HepG2 (cell line): ENCODE data around the gene LCAT. TPM values are rescaled to one million over a fixed set of nuclear protein-coding genes. Genes with fewer than 3 reads are reported as not detected.

ENCODE experiments used
- ATAC-seq: fragments of 200-7000 bp; cut with Tn5 transposase; 3 replicates; pipeline ENCODE4 v1.9.1; 2020; ENCODE audit warnings: mild to moderate bottlenecking, moderate library complexity
- BruUV-seq: library from RNA; stranded (reverse); fragments of 400-500 nt; replicated peaks from 2 replicates; lab custom pipeline; 2021; lab: Mats Ljungman, UMichigan
- CTCF ChIA-PET: fragments of 300-600 bp; formaldehyde crosslinking; extraction: SDS; loops from one replicate; lab custom pipeline; 2021; ENCODE audit warnings: low total read pairs, inconsistent platforms, low intra/inter-chr PET ratio; lab: Yijun Ruan, JAX
- POLR2A ChIA-PET: fragments of 350-600 bp; sonication (Branson Sonifier 250); formaldehyde crosslinking; loops from one replicate; lab custom pipeline; 2020; ENCODE audit warnings: antibody characterized with exemption, inconsistent platforms; lab: Yijun Ruan, JAX
- DNase-seq: peaks from one replicate; pipeline ENCODE4 v3.0.0-alpha.2; 2015; ENCODE audit warnings: low spot score
- FAIRE-seq: peaks from 3 replicates; lab custom pipeline; 2011; peaks lifted over from hg19 to GRCh38; lab: Jason Lieb, UNC
- H2AFZ ChIP-seq: one replicate; pipeline ENCODE4 v1.6.1; 2011; ENCODE audit warnings: low read length, inconsistent platforms
- H3K27ac ChIP-seq: fragments of 300-600 bp; 3 replicates; pipeline ENCODE4 v1.8.0; 2011; ENCODE audit warnings: mixed run types, mild to moderate bottlenecking, mixed read lengths, low read length, inconsistent platforms; ENCODE audit not compliant: insufficient read depth; ENCODE audit errors: extremely low read length
- H3K27me3 ChIP-seq, 2 experiments: fragments of 200-600 bp in 1 of 2; 2 replicates in 1 of 2; 3 replicates in 1 of 2; pipeline versions ENCODE4 v1.6.0 to v1.8.0; 2011; ENCODE audit warnings: low read length in 2 of 2, mild to moderate bottlenecking in 2 of 2, moderate library complexity in 2 of 2, inconsistent platforms in 1 of 2; ENCODE audit not compliant: insufficient read depth in 2 of 2, control insufficient read depth in 1 of 2
- H3K36me3 ChIP-seq, 2 experiments: fragments of 200-600 bp in 1 of 2; replicated peaks in 1 of 2; 2 replicates in 1 of 2; 3 replicates in 1 of 2; pipeline versions ENCODE4 v1.5.1 to v1.8.0; 2011; ENCODE audit warnings: low read length in 2 of 2, inconsistent platforms in 1 of 2; ENCODE audit not compliant: insufficient read depth in 2 of 2, control insufficient read depth in 1 of 2
- H3K4me1 ChIP-seq: 2 replicates; pipeline ENCODE4 v1.5.1; 2012; ENCODE audit warnings: low read length, inconsistent platforms; ENCODE audit not compliant: insufficient read depth
- H3K4me2 ChIP-seq: 2 replicates; pipeline ENCODE4 v1.6.0; 2011; ENCODE audit warnings: low read depth, low read length, inconsistent platforms
- H3K4me3 ChIP-seq, 3 experiments: fragments of 200-600 bp in 1 of 3; sonication (generic), shearing (Covaris generic) in 1 of 3; replicated peaks in 1 of 3; 2 replicates each; pipeline ENCODE4 v1.5.1; 2011 to 2016; ENCODE audit warnings: low read length in 3 of 3, inconsistent platforms in 2 of 3, low read depth in 2 of 3, mild to moderate bottlenecking in 2 of 3, control low read depth in 1 of 3, mixed read lengths in 1 of 3; ENCODE audit not compliant: insufficient read depth in 1 of 3
- H3K79me2 ChIP-seq: one replicate; pipeline ENCODE4 v1.6.1; 2011; ENCODE audit warnings: low read length, inconsistent platforms; ENCODE audit not compliant: insufficient read depth
- H3K9ac ChIP-seq: 2 replicates; pipeline ENCODE4 v1.6.0; 2011; ENCODE audit warnings: mild to moderate bottlenecking, low read depth, low read length, inconsistent platforms; ENCODE audit not compliant: insufficient read depth
- H3K9me3 ChIP-seq: 2 replicates; pipeline ENCODE4 v1.5.1; 2012; ENCODE audit warnings: mild to moderate bottlenecking, low read length
- H4K20me1 ChIP-seq: 2 replicates; pipeline ENCODE4 v1.6.0; 2011; ENCODE audit warnings: inconsistent platforms, mild to moderate bottlenecking, low read length, moderate library complexity; ENCODE audit not compliant: insufficient read depth
- HOXA3 ChIP-seq: sonication (generic); formaldehyde crosslinking; IDR thresholded peaks from 2 replicates; pipeline ENCODE4 v1.5.0; 2020; ENCODE audit warnings: missing genetic modification reagents
- TCF7L2 ChIP-seq: IDR thresholded peaks from 2 replicates; pipeline ENCODE4 v1.6.1; 2011; ENCODE audit warnings: mild to moderate bottlenecking, low read depth, low read length, moderate library complexity
- ZNF329 ChIP-seq: sonication (generic); formaldehyde crosslinking; IDR thresholded peaks from 2 replicates; pipeline ENCODE4 v1.9.0; 2021; ENCODE audit warnings: low read depth, mild to moderate bottlenecking, missing genetic modification reagents
- ZNF510 ChIP-seq: sonication (generic); formaldehyde crosslinking; IDR thresholded peaks from 2 replicates; pipeline ENCODE4 v1.4.0; 2020; ENCODE audit warnings: low read depth, mild to moderate bottlenecking, missing genetic modification reagents
- ZNF678 ChIP-seq: sonication (generic); formaldehyde crosslinking; IDR thresholded peaks from 2 replicates; pipeline ENCODE4 v1.4.0; 2020; ENCODE audit warnings: mild to moderate bottlenecking, missing genetic modification reagents
- ZNF782 ChIP-seq: sonication (generic); formaldehyde crosslinking; IDR thresholded peaks from 2 replicates; pipeline ENCODE4 v1.4.0; 2020; ENCODE audit warnings: missing genetic modification reagents, mild to moderate bottlenecking, borderline replicate concordance
- WGBS: methylation state at CpG from one replicate; pipeline ENCODE4 v1.1.6; 2017; ENCODE audit warnings: low lambda C conversion rate; 5-methylcytosine and 5-hydroxymethylcytosine counted together
- in situ Hi-C: cut with HindIII; loops from 2 replicates; pipeline ENCODE4 v1.10.0; 2017; ENCODE audit warnings: low pct_unique_long_range_greater_than_20kb; ENCODE audit not compliant: extremely low pct_ligation_motif_present
- intact Hi-C: fragments of 100-400 bp; cut with micrococcal nuclease; formaldehyde crosslinking; loops from one replicate; pipeline ENCODE4 v1.10.0; 2022; ENCODE audit not compliant: unreplicated experiment
- polyA plus RNA-seq, 8 experiments: library from polyadenylated mRNA; depleted of rRNA in 3 of 8; stranded (reverse) in 7 of 8; unstranded in 1 of 8; fragments of >200 nt; fragmentation: Illumina TruSeq in 4 of 8; extraction: Trizol in 4 of 8; gene quantifications; 2 replicates each; pipeline versions ENCODE4 v1.2.1 to v1.2.3, GENCODE V29; 2011 to 2016; ENCODE audit warnings: low read depth in 4 of 8, missing spikeins in 1 of 8, mixed read lengths in 1 of 8; ENCODE audit not compliant: insufficient read depth in 1 of 8
- total RNA-seq, 5 experiments: library from RNA; depleted of rRNA; stranded (reverse); fragments of >200 nt; fragmentation: Illumina TruSeq; extraction: Trizol; gene quantifications; 2 replicates each; pipeline ENCODE4 v1.2.3, GENCODE V29; 2016; ENCODE audit warnings: low read depth in 1 of 5
- TF ChIP-seq, protein P1 (sequence below): sonication (generic); formaldehyde crosslinking; conservative IDR thresholded peaks from 2 replicates; pipeline ENCODE4 v1.8.1; 2023; ENCODE audit warnings: missing genetic modification reagents

Gene LCAT
- total and polyA plus RNA-seq, 2 of the 13 experiments (the other 11 are each of a cell fraction or from before 2014, with no cell fraction given) = 36.1 to 38.9 TPM

- Histone ChIP-seq H3K27ac (no peak overlapping the region), H3K27me3 (no peaks in the 10 kb centered on the region), H3K36me3 (peaks cover 24% of the 10 kb centered on the region in 2 experiments), H3K4me1 (peaks cover 7% of the 10 kb centered on the region; the same call in 1 of the 2 replicates), H4K20me1 (no peaks in the 10 kb centered on the region), H3K9ac (no peak overlapping the region), H3K9me3 (no peaks in the 10 kb centered on the region), H3K79me2 (no peaks in the 10 kb centered on the region), H2AFZ (no peak overlapping the region), H3K4me3 (no peak overlapping the region), H3K4me2 (no peak overlapping the region)
- ATAC-seq (no peak), DNase-seq (no peak), FAIRE-seq (no peak)
- no TSS peak for BruUV-seq
- TF ChIP-seq, protein P1, sequence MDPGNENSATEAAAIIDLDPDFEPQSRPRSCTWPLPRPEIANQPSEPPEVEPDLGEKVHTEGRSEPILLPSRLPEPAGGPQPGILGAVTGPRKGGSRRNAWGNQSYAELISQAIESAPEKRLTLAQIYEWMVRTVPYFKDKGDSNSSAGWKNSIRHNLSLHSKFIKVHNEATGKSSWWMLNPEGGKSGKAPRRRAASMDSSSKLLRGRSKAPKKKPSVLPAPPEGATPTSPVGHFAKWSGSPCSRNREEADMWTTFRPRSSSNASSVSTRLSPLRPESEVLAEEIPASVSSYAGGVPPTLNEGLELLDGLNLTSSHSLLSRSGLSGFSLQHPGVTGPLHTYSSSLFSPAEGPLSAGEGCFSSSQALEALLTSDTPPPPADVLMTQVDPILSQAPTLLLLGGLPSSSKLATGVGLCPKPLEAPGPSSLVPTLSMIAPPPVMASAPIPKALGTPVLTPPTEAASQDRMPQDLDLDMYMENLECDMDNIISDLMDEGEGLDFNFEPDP = no peak
- TF ChIP-seq ZNF678 (CRISPR knock-in tag) (no peak), TCF7L2 (no peak), ZNF782 (CRISPR knock-in tag) (no peak), ZNF329 (CRISPR knock-in tag) (no peak), ZNF510 (CRISPR knock-in tag) (no peak), HOXA3 (CRISPR knock-in tag) (no peak)
- POLR2A ChIA-PET = no interaction called here
- 95% methylated on average over 5 of the region's 5 CpGs for WGBS
- in situ Hi-C loops = no loop called here
- CTCF ChIA-PET = no interaction called here
- intact Hi-C loops = no loop called here
Observed at GRCh38 chr16:67922221-67922620, 21.7 kb downstream of the LCAT start.
